Neural cell (in vitro differentiated cells): Measurements from ENCODE around the gene STARD13. TPM values are rescaled to one million over a fixed set of nuclear protein-coding genes. Genes with fewer than 3 reads are reported as not detected.

Experiments
- H2AFZ ChIP-seq: fragments of 200-600, 300-800 bp; sonication (generic), shearing (Covaris generic); 2 replicates; pipeline ENCODE4 v1.6.0; 2014; ENCODE audit warnings: low read depth, mild to moderate bottlenecking, antibody characterized with exemption, low read length, moderate library complexity
- H3F3A ChIP-seq: fragments of 200-600 bp; shearing (Covaris generic); 2 replicates; pipeline ENCODE4 v1.6.1; 2016; ENCODE audit warnings: mild to moderate bottlenecking, moderate library complexity, mixed read lengths, antibody characterized with exemption, low read length; ENCODE audit not compliant: insufficient read depth, poor library complexity, severe bottlenecking
- H3K27ac ChIP-seq: fragments of 200-600, 300-800 bp; sonication (generic), shearing (Covaris generic); 2 replicates; pipeline ENCODE4 v1.5.1; 2014; ENCODE audit warnings: mild to moderate bottlenecking, low read length, moderate library complexity
- H3K27me3 ChIP-seq: fragments of 300-800, 200-600 bp; sonication (generic), shearing (Covaris generic); 2 replicates; pipeline ENCODE4 v1.6.0; 2014; ENCODE audit warnings: mild to moderate bottlenecking, low read depth, low read length, moderate library complexity; ENCODE audit not compliant: insufficient read depth
- H3K36me3 ChIP-seq: fragments of 300-800, 200-600 bp; sonication (generic), shearing (Covaris generic); 2 replicates; pipeline ENCODE4 v1.5.1; 2014; ENCODE audit warnings: mild to moderate bottlenecking, antibody characterized with exemption, low read length, moderate library complexity; ENCODE audit not compliant: insufficient read depth
- H3K4me2 ChIP-seq: fragments of 300-800, 200-600 bp; sonication (generic), shearing (Covaris generic); 2 replicates; pipeline ENCODE4 v1.6.0; 2014; ENCODE audit warnings: mild to moderate bottlenecking, low read length
- H3K4me3 ChIP-seq: fragments of 300-800, 200-600 bp; sonication (generic), shearing (Covaris generic); 2 replicates; pipeline ENCODE4 v1.5.1; 2014; ENCODE audit warnings: mild to moderate bottlenecking, low read length, moderate library complexity
- H3K79me2 ChIP-seq: fragments of 200-600 bp; shearing (Covaris generic); replicated peaks from 2 replicates; pipeline ENCODE4 v1.6.0; 2014; ENCODE audit warnings: mild to moderate bottlenecking, low read length, moderate library complexity; ENCODE audit not compliant: insufficient read depth
- H3K9ac ChIP-seq: fragments of 300-800, 200-600 bp; sonication (generic), shearing (Covaris generic); 2 replicates; pipeline ENCODE4 v1.6.1; 2016; ENCODE audit warnings: mild to moderate bottlenecking, low read length, mixed read lengths
- H3K9me2 ChIP-seq: fragments of 200-600 bp; shearing (Covaris generic); 2 replicates; pipeline ENCODE4 v1.6.1; 2016; ENCODE audit warnings: mild to moderate bottlenecking, low read length, mixed read lengths; ENCODE audit not compliant: insufficient read depth
- H3K9me3 ChIP-seq: fragments of 200-600, 300-800 bp; sonication (generic), shearing (Covaris generic); 2 replicates; pipeline ENCODE4 v1.6.1; 2016; ENCODE audit warnings: mild to moderate bottlenecking, mixed run types, low read length, moderate library complexity, mixed read lengths
- H4K20me1 ChIP-seq: fragments of 200-600 bp; shearing (Covaris generic); 2 replicates; pipeline ENCODE4 v1.6.1; 2016; ENCODE audit warnings: mild to moderate bottlenecking, mixed run types; ENCODE audit not compliant: insufficient read depth
- EP300 ChIP-seq: fragments of 450-650 bp; conservative IDR thresholded peaks from 2 replicates; pipeline ENCODE4 v1.6.1; 2014; ENCODE audit warnings: antibody characterized with exemption, mild to moderate bottlenecking, moderate library complexity; ENCODE audit not compliant: poor library complexity, severe bottlenecking
- EZH2 ChIP-seq: fragments of 200-600, 300-800 bp; shearing (Covaris generic), sonication (generic); IDR thresholded peaks from 2 replicates; pipeline ENCODE4 v1.6.1; 2014; ENCODE audit warnings: antibody characterized with exemption, low read length, borderline replicate concordance, mild to moderate bottlenecking; ENCODE audit not compliant: insufficient read depth, poor library complexity, severe bottlenecking
- MXI1 ChIP-seq: fragments of 450-650 bp; conservative IDR thresholded peaks from 2 replicates; pipeline ENCODE4 v1.6.1; 2014; ENCODE audit warnings: antibody characterized with exemption, mild to moderate bottlenecking; ENCODE audit not compliant: poor library complexity, severe bottlenecking
- POLR2AphosphoS5 ChIP-seq: IDR thresholded peaks from 2 replicates; pipeline ENCODE4 v1.6.1; 2012
- RAD21 ChIP-seq: fragments of 450-650 bp; conservative IDR thresholded peaks from 2 replicates; pipeline ENCODE4 v1.6.1; 2014; ENCODE audit warnings: antibody characterized with exemption, mild to moderate bottlenecking, moderate library complexity
- REST ChIP-seq: IDR thresholded peaks from 2 replicates; pipeline ENCODE4 v1.6.1; 2012; ENCODE audit warnings: borderline replicate concordance
- SMC3 ChIP-seq: fragments of 450-650 bp; conservative IDR thresholded peaks from 2 replicates; pipeline ENCODE4 v1.6.1; 2014; ENCODE audit warnings: antibody characterized with exemption, mild to moderate bottlenecking, moderate library complexity; ENCODE audit not compliant: poor library complexity
- TAF1 ChIP-seq: IDR thresholded peaks from 2 replicates; pipeline ENCODE4 v1.6.1; 2012; ENCODE audit warnings: low read depth
- polyA plus RNA-seq: library from polyadenylated mRNA; depleted of rRNA; stranded (reverse); fragments of >200 nt; gene quantifications from 2 replicates; pipeline ENCODE4 v1.2.3, GENCODE V29; 2014
- TF ChIP-seq, protein P1 (sequence below): fragments of 450-650 bp; IDR thresholded peaks from 2 replicates; pipeline ENCODE4 v1.5.1; 2014; ENCODE audit warnings: antibody characterized with exemption, mild to moderate bottlenecking, moderate library complexity; ENCODE audit not compliant: poor library complexity, severe bottlenecking

The STARD13 gene
- polyA plus RNA-seq, 1 donor from 2014 or later = 0.05 TPM

- Histone ChIP-seq H3K4me3 (no peak overlapping the region), H3K9me2 (no peaks in the 10 kb centered on the region), H3K79me2 (no peaks in the 10 kb centered on the region), H3K9me3 (no peaks in the 10 kb centered on the region), H3K9ac (no peak overlapping the region), H3K27me3 (no peaks in the 10 kb centered on the region), H3K36me3 (no peaks in the 10 kb centered on the region), H3K4me2 (no peak overlapping the region), H2AFZ (no peak overlapping the region), H4K20me1 (no peaks in the 10 kb centered on the region), H3F3A (no peaks in the 10 kb centered on the region), H3K27ac (no peak overlapping the region)
- no peak for TF ChIP-seq SMC3
- TF ChIP-seq MXI1 = no peak
- TF ChIP-seq, protein P1, sequence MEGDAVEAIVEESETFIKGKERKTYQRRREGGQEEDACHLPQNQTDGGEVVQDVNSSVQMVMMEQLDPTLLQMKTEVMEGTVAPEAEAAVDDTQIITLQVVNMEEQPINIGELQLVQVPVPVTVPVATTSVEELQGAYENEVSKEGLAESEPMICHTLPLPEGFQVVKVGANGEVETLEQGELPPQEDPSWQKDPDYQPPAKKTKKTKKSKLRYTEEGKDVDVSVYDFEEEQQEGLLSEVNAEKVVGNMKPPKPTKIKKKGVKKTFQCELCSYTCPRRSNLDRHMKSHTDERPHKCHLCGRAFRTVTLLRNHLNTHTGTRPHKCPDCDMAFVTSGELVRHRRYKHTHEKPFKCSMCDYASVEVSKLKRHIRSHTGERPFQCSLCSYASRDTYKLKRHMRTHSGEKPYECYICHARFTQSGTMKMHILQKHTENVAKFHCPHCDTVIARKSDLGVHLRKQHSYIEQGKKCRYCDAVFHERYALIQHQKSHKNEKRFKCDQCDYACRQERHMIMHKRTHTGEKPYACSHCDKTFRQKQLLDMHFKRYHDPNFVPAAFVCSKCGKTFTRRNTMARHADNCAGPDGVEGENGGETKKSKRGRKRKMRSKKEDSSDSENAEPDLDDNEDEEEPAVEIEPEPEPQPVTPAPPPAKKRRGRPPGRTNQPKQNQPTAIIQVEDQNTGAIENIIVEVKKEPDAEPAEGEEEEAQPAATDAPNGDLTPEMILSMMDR = no peak
- TF ChIP-seq EZH2 = no peak
- TF ChIP-seq TAF1 = no peak
These were observed 134.9 kb downstream of the STARD13 start for GRCh38 chr13:33150662-33151061.

DNA sequence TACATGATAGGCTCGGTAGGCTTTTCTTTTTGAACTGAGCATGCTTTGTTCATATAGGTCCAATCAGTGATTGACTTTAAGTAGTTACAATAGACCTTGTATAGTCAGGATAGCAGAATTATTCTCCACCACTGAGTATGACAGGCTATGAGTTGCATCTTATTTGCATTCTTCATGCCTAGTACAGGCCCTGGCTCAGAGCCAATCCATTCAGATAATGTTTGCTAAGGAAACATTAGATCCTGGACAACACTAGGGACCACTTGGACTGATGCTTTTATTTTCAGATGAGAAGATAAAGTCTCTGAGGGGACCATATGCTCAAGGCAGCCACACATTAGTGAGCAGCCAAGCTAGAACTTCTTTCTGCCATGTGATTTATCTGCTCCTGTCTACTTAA, 135.4 kb downstream of the STARD13 start:
- no peaks in the 10 kb centered on the region for H4K20me1 ChIP-seq
- H3K9ac ChIP-seq = no peak overlapping the region
- no peaks in the 10 kb centered on the region for H3K27me3 ChIP-seq
- H3F3A ChIP-seq = no peaks in the 10 kb centered on the region
- H3K27ac ChIP-seq = no peak overlapping the region
- no peaks in the 10 kb centered on the region for H3K79me2 ChIP-seq
- H3K36me3 ChIP-seq = no peaks in the 10 kb centered on the region
- H3K9me3 ChIP-seq = no peaks in the 10 kb centered on the region
- no peaks in the 10 kb centered on the region for H3K9me2 ChIP-seq
- no peak for TF ChIP-seq REST
- no peak for TF ChIP-seq MXI1
- TF ChIP-seq, protein P1 = no peak
- TF ChIP-seq SMC3 = no peak
- TF ChIP-seq EP300 = no peak
- TF ChIP-seq RAD21 = no peak
- TF ChIP-seq TAF1 = no peak
- TF ChIP-seq EZH2 = no peak
- no peak for TF ChIP-seq POLR2AphosphoS5
- H3K4me2 ChIP-seq = no peak overlapping the region
- no peak overlapping the region for H3K4me3 ChIP-seq
- no peak overlapping the region for H2AFZ ChIP-seq
